Measurements from ENCODE around the gene MAML1.

GRCh38 chr5:179814090-179814489, 81.5 kb downstream of the MAML1 start:
- TF ChIP-seq EZH2 (IDR thresholded peaks at IDR 0.05; ENCODE audit: low read depth) = no peak
- TF ChIP-seq CTCF (conservative IDR thresholded peaks at IDR 0.05) = no peak

Data from PC-9 (cell line).